ENCODE measurements around the gene OPCML. TPM values are rescaled to one million over a fixed set of nuclear protein-coding genes. Genes with fewer than 3 reads are reported as not detected.

Gene OPCML
- total RNA-seq, 1 donor from 2014 or later = 4.1 TPM

DNA sequence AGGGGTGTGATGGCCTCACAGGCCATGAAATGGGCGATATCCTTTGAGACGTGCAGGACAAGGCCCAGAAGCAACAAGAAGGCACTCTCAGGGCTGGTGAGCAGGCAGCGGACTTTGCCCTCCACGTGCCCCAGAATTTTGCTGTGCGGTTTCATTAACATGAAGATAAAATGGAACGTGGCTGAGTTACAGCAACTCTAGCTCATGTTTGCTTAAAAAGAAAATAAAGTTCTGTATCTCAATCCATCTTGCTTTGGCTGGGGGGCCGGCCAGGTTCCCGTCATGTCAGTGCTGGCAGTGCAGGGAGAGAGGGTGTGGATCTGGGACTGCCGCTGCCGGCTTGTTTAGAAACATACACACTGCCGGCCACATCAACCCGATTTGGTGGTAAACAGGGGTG, 370.1 kb downstream of the OPCML start:
- Mint-ChIP-seq H3K9me3 (ENCODE audit: unreplicated experiment) (no peaks in the 10 kb centered on the region), H3K27me3 (ENCODE audit: unreplicated experiment) (peaks cover 2% of the 10 kb centered on the region), H3K27ac (ENCODE audit: unreplicated experiment) (no peak overlapping the region), H3K36me3 (ENCODE audit: low read depth, unreplicated experiment) (no peaks in the 10 kb centered on the region), H3K4me1 (ENCODE audit: unreplicated experiment) (peaks cover 6% of the 10 kb centered on the region), H3K4me3 (ENCODE audit: unreplicated experiment) (no peak overlapping the region)
- TF ChIP-seq, protein P1, sequence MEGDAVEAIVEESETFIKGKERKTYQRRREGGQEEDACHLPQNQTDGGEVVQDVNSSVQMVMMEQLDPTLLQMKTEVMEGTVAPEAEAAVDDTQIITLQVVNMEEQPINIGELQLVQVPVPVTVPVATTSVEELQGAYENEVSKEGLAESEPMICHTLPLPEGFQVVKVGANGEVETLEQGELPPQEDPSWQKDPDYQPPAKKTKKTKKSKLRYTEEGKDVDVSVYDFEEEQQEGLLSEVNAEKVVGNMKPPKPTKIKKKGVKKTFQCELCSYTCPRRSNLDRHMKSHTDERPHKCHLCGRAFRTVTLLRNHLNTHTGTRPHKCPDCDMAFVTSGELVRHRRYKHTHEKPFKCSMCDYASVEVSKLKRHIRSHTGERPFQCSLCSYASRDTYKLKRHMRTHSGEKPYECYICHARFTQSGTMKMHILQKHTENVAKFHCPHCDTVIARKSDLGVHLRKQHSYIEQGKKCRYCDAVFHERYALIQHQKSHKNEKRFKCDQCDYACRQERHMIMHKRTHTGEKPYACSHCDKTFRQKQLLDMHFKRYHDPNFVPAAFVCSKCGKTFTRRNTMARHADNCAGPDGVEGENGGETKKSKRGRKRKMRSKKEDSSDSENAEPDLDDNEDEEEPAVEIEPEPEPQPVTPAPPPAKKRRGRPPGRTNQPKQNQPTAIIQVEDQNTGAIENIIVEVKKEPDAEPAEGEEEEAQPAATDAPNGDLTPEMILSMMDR (IDR thresholded peaks at IDR 0.05; ENCODE audit: unreplicated experiment) = no peak
- DNase-seq (ENCODE audit: low spot score) = no peak

DNA sequence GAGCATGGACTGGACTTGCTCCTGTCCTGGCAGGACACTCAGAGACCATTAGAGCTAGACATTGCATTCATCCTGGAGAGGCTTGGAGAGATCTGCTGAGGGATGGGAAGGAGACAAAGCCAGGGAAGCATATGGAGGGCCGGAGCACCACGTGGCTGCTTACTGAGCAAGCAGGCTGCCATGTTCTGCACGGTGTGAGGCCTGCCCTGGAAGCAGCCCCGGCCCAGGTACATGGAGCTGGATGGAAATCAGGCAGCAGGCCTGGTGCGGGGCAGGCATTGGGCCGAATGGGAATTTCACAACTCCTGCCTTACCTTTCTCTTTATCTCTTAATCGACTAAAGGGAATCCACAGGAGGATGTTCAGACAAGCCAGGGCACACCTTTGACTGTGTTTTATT, 371.5 kb downstream of the OPCML start:
- TF ChIP-seq, protein P1 (IDR thresholded peaks at IDR 0.05; ENCODE audit: unreplicated experiment) = no peak
- peaks cover 2% of the 10 kb centered on the region for H3K27me3 Mint-ChIP-seq (ENCODE audit: unreplicated experiment)
- H3K36me3 Mint-ChIP-seq (ENCODE audit: low read depth, unreplicated experiment) = no peaks in the 10 kb centered on the region
- DNase-seq (ENCODE audit: low spot score) = no peak
- no peak overlapping the region for H3K27ac Mint-ChIP-seq (ENCODE audit: unreplicated experiment)
- H3K4me3 Mint-ChIP-seq (ENCODE audit: unreplicated experiment) = no peak overlapping the region
- H3K4me1 Mint-ChIP-seq (ENCODE audit: unreplicated experiment) = peaks cover 6% of the 10 kb centered on the region
- no peaks in the 10 kb centered on the region for H3K9me3 Mint-ChIP-seq (ENCODE audit: unreplicated experiment)

GRCh38 chr11:133156986-133157745, 375.1 kb downstream of the OPCML start:
- H3K27ac Mint-ChIP-seq (ENCODE audit: unreplicated experiment) = no peak overlapping the region
- peaks cover 2% of the 10 kb centered on the region for H3K27me3 Mint-ChIP-seq (ENCODE audit: unreplicated experiment)
- peaks cover 16% of the 10 kb centered on the region for H3K4me1 Mint-ChIP-seq (ENCODE audit: unreplicated experiment)
- no peak overlapping the region for H3K4me3 Mint-ChIP-seq (ENCODE audit: unreplicated experiment)
- TF ChIP-seq, protein P1 (IDR thresholded peaks at IDR 0.05; ENCODE audit: unreplicated experiment) = no peak
- DNase-seq (ENCODE audit: low spot score) = peak; percentile 56
- no peaks in the 10 kb centered on the region for H3K36me3 Mint-ChIP-seq (ENCODE audit: low read depth, unreplicated experiment)
- H3K9me3 Mint-ChIP-seq (ENCODE audit: unreplicated experiment) = no peaks in the 10 kb centered on the region

DNA sequence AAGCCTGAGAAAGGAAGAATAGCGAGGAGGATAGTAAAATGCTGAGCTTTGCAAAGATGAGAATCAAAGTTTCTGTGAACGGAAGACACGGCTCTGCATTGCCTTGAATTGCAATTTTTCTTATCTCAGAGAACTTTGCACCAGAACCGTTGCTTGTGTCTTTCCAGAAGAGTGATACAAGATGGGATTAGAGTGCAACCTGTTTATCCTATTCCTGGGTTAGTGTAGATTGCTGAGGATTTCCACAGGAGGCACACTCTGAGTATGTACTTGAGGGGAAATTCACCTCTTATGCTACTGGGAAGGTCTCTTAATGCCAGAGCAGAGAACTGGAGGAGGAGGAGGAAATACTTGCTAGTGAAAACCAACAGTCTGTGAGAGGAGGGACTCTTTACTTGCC, 377.5 kb downstream of the OPCML start:
- H3K36me3 Mint-ChIP-seq (ENCODE audit: low read depth, unreplicated experiment) = no peaks in the 10 kb centered on the region
- TF ChIP-seq, protein P1 (IDR thresholded peaks at IDR 0.05; ENCODE audit: unreplicated experiment) = no peak
- peaks cover 26% of the 10 kb centered on the region for H3K4me1 Mint-ChIP-seq (ENCODE audit: unreplicated experiment)
- peaks cover 1% of the 10 kb centered on the region for H3K27me3 Mint-ChIP-seq (ENCODE audit: unreplicated experiment)
- no peaks in the 10 kb centered on the region for H3K9me3 Mint-ChIP-seq (ENCODE audit: unreplicated experiment)
- no peak overlapping the region for H3K27ac Mint-ChIP-seq (ENCODE audit: unreplicated experiment)
- DNase-seq (ENCODE audit: low spot score) = no peak
- H3K4me3 Mint-ChIP-seq (ENCODE audit: unreplicated experiment) = no peak overlapping the region

DNA sequence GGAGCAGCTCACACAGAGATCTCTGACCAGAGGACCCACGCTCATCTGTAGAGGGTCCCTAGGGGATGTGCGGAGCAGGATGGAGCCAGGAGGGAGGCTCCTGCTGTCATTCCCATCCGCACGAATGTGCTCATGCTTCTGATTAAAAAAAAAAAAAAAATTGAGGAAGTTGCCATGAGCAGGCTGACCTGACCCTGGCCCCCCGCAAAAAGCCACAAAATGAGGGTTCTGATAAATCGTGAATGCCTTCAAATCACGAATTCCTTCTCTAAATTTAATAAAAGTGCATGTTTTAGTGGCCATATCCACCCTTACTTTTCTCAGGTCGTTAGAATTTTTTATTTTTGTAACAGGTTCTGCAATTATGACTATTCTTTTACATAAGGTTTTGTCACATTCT, 378.2 kb downstream of the OPCML start:
- H3K4me3 Mint-ChIP-seq (ENCODE audit: unreplicated experiment) = no peak overlapping the region
- no peaks in the 10 kb centered on the region for H3K36me3 Mint-ChIP-seq (ENCODE audit: low read depth, unreplicated experiment)
- H3K4me1 Mint-ChIP-seq (ENCODE audit: unreplicated experiment) = peaks cover 21% of the 10 kb centered on the region
- H3K27me3 Mint-ChIP-seq (ENCODE audit: unreplicated experiment) = peaks cover 1% of the 10 kb centered on the region
- no peak overlapping the region for H3K27ac Mint-ChIP-seq (ENCODE audit: unreplicated experiment)
- no peaks in the 10 kb centered on the region for H3K9me3 Mint-ChIP-seq (ENCODE audit: unreplicated experiment)
- no peak for DNase-seq (ENCODE audit: low spot score)
- TF ChIP-seq, protein P1 (IDR thresholded peaks at IDR 0.05; ENCODE audit: unreplicated experiment) = no peak
